A549 (cell line): ENCODE data around the gene TRIM8. TPM values are rescaled to one million over a fixed set of nuclear protein-coding genes. Genes with fewer than 3 reads are reported as not detected.

Experiments
- ATAC-seq, 2 experiments: fragments of 200-7000 bp in 1 of 2; fragments of >200 bp in 1 of 2; cut with Nextera tagmentation in 1 of 2; cut with Tn5 transposase in 1 of 2; 3 replicates each; pipeline versions ENCODE4 v1.8.0 to v1.9.1; 2018 to 2020; ENCODE audit warnings: mild to moderate bottlenecking in 1 of 2, moderate library complexity in 1 of 2
- CTCF ChIA-PET: fragments of 300-600 bp; sonication (Branson Sonifier 250); formaldehyde crosslinking; extraction: SDS; loops from one replicate; lab custom pipeline; 2021; ENCODE audit warnings: antibody characterized with exemption, inconsistent platforms; lab: Yijun Ruan, JAX
- POLR2A ChIA-PET: fragments of 350-600 bp; formaldehyde crosslinking; extraction: SDS; loops from one replicate; lab custom pipeline; 2021; ENCODE audit warnings: antibody characterized with exemption, inconsistent platforms; lab: Yijun Ruan, JAX
- DNase-seq, 2 experiments: peaks; one replicate each; pipeline versions ENCODE4 v3.0.0 to v3.0.0-alpha.2; 2011 to 2016; ENCODE audit warnings: low read depth in 1 of 2, low spot score in 1 of 2
- FAIRE-seq: peaks from 2 replicates; lab custom pipeline; 2011; peaks lifted over from hg19 to GRCh38; lab: Jason Lieb, UNC
- H3K27ac ChIP-seq, 2 experiments: fragments of >200 bp; sonication (Bioruptor Twin); formaldehyde crosslinking; 3 replicates each; pipeline ENCODE4 v1.5.1; 2016 to 2017
- H3K4me1 ChIP-seq: fragments of >200 bp; sonication (Bioruptor Twin); formaldehyde crosslinking; 3 replicates; pipeline ENCODE4 v1.6.1; 2016
- H3K4me2 ChIP-seq: fragments of >200 bp; sonication (Bioruptor Twin); formaldehyde crosslinking; 3 replicates; pipeline ENCODE4 v1.6.1; 2016
- H3K4me3 ChIP-seq: fragments of >200 bp; sonication (Bioruptor Twin); formaldehyde crosslinking; 3 replicates; pipeline ENCODE4 v1.5.1; 2016
- H3K9me3 ChIP-seq: fragments of >200 bp; sonication (Bioruptor Twin); formaldehyde crosslinking; 3 replicates; pipeline ENCODE4 v1.6.1; 2016
- ATOH8 ChIP-seq: fragments of 250-450 bp; sonication (Bioruptor Pico); IDR thresholded peaks from 2 replicates; pipeline ENCODE4 v1.5.0; 2020; ENCODE audit warnings: low read depth, mild to moderate bottlenecking, moderate library complexity
- BHLHE40 ChIP-seq: IDR thresholded peaks from 2 replicates; pipeline ENCODE4 v1.6.1; 2012; ENCODE audit warnings: low read depth, low read length, inconsistent platforms
- CBX2 ChIP-seq: fragments of 200-600 bp; sonication (generic); IDR thresholded peaks from 2 replicates; pipeline ENCODE4 v1.6.1; 2016; ENCODE audit warnings: low read depth, mild to moderate bottlenecking, borderline replicate concordance
- CEBPB ChIP-seq, 2 experiments: fragments of >200 bp in 1 of 2; sonication (Bioruptor Twin) in 1 of 2; formaldehyde crosslinking in 1 of 2; IDR thresholded peaks; 2 replicates each; pipeline ENCODE4 v1.6.1; 2012 to 2016
- CHD2 ChIP-seq: fragments of 150-350 bp; IDR thresholded peaks from 2 replicates; pipeline ENCODE4 v1.6.1; 2014; ENCODE audit warnings: low read length; ENCODE audit not compliant: partially characterized antibody
- E2F6 ChIP-seq: IDR thresholded peaks from 2 replicates; pipeline ENCODE4 v1.6.1; 2012; ENCODE audit warnings: low read depth, borderline replicate concordance
- EHF ChIP-seq: fragments of 250-450 bp; sonication (Bioruptor Pico); IDR thresholded peaks from 2 replicates; pipeline ENCODE4 v1.5.0; 2020; ENCODE audit warnings: mild to moderate bottlenecking
- ELK1 ChIP-seq: fragments of 150-350 bp; IDR thresholded peaks from 2 replicates; pipeline ENCODE4 v1.6.1; 2014; ENCODE audit warnings: low read depth, mild to moderate bottlenecking, low read length
- EP300 ChIP-seq, 2 experiments: fragments of >200 bp; sonication (Bioruptor Twin); formaldehyde crosslinking; IDR thresholded peaks; 2 replicates in 1 of 2; 3 replicates in 1 of 2; pipeline ENCODE4 v1.6.1; 2016 to 2017
- ESRRA ChIP-seq: fragments of 150-350 bp; IDR thresholded peaks from 2 replicates; pipeline ENCODE4 v1.6.1; 2014; ENCODE audit warnings: mild to moderate bottlenecking, low read length, borderline replicate concordance
- FOXS1 ChIP-seq: fragments of 250-450 bp; sonication (Bioruptor Pico); IDR thresholded peaks from 2 replicates; pipeline ENCODE4 v1.5.0; 2020; ENCODE audit warnings: mild to moderate bottlenecking, moderate library complexity
- GATA3 ChIP-seq: IDR thresholded peaks from 2 replicates; pipeline ENCODE4 v1.6.1; 2012; ENCODE audit warnings: borderline replicate concordance
- HES2 ChIP-seq: fragments of >200 bp; sonication (Bioruptor Twin); formaldehyde crosslinking; IDR thresholded peaks from 2 replicates; pipeline ENCODE4 v1.6.1; 2016
- HOXB5 ChIP-seq: fragments of 250-450 bp; sonication (Bioruptor Pico); IDR thresholded peaks from 2 replicates; pipeline ENCODE4 v1.5.0; 2020; ENCODE audit warnings: mild to moderate bottlenecking, moderate library complexity
- JUN ChIP-seq, 2 experiments: fragments of >200 bp; sonication (Bioruptor Twin); formaldehyde crosslinking; IDR thresholded peaks; 2 replicates in 1 of 2; 3 replicates in 1 of 2; pipeline ENCODE4 v1.6.1; 2016 to 2017
- KDM5A ChIP-seq: fragments of 200-600 bp; sonication (generic); IDR thresholded peaks from 2 replicates; pipeline ENCODE4 v1.6.1; 2016; ENCODE audit warnings: antibody characterized with exemption, mild to moderate bottlenecking
- MAFK ChIP-seq: fragments of 450-650 bp; IDR thresholded peaks from 2 replicates; pipeline ENCODE4 v1.6.1; 2014; ENCODE audit not compliant: partially characterized antibody
- MAX ChIP-seq: IDR thresholded peaks from 2 replicates; pipeline ENCODE4 v1.6.1; 2012
- MAZ ChIP-seq: fragments of 150-350 bp; IDR thresholded peaks from 2 replicates; pipeline ENCODE4 v1.6.1; 2014; ENCODE audit warnings: antibody characterized with exemption, low read depth, low read length, borderline replicate concordance
- MYC ChIP-seq: IDR thresholded peaks from 2 replicates; pipeline ENCODE4 v1.6.1; 2012; ENCODE audit warnings: mild to moderate bottlenecking, inconsistent platforms, low read length, improper control_type of control experiment, borderline replicate concordance
- RCOR1 ChIP-seq: fragments of 150-350 bp; IDR thresholded peaks from 2 replicates; pipeline ENCODE4 v1.6.1; 2014; ENCODE audit warnings: antibody characterized with exemption, low read length, low read depth
- RFX5 ChIP-seq: fragments of 450-650 bp; IDR thresholded peaks from 2 replicates; pipeline ENCODE4 v1.7.1; 2014; ENCODE audit warnings: antibody characterized with exemption, mild to moderate bottlenecking, moderate library complexity
- SMC3 ChIP-seq: fragments of >200 bp; sonication (Bioruptor Twin); formaldehyde crosslinking; IDR thresholded peaks from 3 replicates; pipeline ENCODE4 v1.6.1; 2018; ENCODE audit warnings: inconsistent platforms
- SREBF2 ChIP-seq: fragments of 450-650 bp; IDR thresholded peaks from 2 replicates; pipeline ENCODE4 v1.6.1; 2014; ENCODE audit warnings: mild to moderate bottlenecking, moderate library complexity
- TFCP2L1 ChIP-seq: fragments of 250-450 bp; sonication (Bioruptor Pico); IDR thresholded peaks from 2 replicates; pipeline ENCODE4 v1.5.0; 2021; ENCODE audit warnings: mild to moderate bottlenecking
- ZFP36 ChIP-seq: fragments of 450-650 bp; IDR thresholded peaks from 2 replicates; pipeline ENCODE4 v1.6.1; 2014; ENCODE audit warnings: borderline replicate concordance; ENCODE audit not compliant: partially characterized antibody
- ZNF302 ChIP-seq: fragments of 250-450 bp; sonication (Bioruptor Pico); IDR thresholded peaks from 2 replicates; pipeline ENCODE4 v1.9.0; 2021; ENCODE audit warnings: inconsistent platforms, mild to moderate bottlenecking, moderate library complexity
- WGBS: methylation state at CpG from one replicate; pipeline ENCODE4 v1.1.6; 2017; ENCODE audit errors: missing lambda C conversion rate; 5-methylcytosine and 5-hydroxymethylcytosine counted together
- polyA plus RNA-seq, 4 experiments: library from polyadenylated mRNA; depleted of rRNA in 3 of 4; stranded (reverse); fragments of >200 nt; fragmentation: RNase III in 1 of 4; extraction: RNeasy Plus Mini Kit Qiagen cat#74134 plus additional on column Dnase treatment in 1 of 4; gene quantifications; 2 replicates in 3 of 4; 3 replicates in 1 of 4; pipeline ENCODE4 v1.2.3, GENCODE V29; 2011 to 2017

The TRIM8 gene
- polyA plus RNA-seq, 2 of the 4 experiments (the other 2 are of a cell fraction) = 22.8 to 32.5 TPM

- no peaks in the 10 kb centered on the region for H3K9me3 ChIP-seq
- ChIA-PET CTCF (interaction anchor here (0.9 to 1.5 kb wide), 2 partner anchors 12 to 176 kb away, joined by 3 read pairs; no protein-coding TSS in a partner anchor), POLR2A (no interaction called here)
- no peak overlapping the region for H3K27ac ChIP-seq
- TF ChIP-seq JUN (IDR thresholded peaks at IDR 0.05) = no peak
- TF ChIP-seq KDM5A = no peak
- TF ChIP-seq ESRRA = no peak
- TF ChIP-seq CHD2 = no peak
- no peak for TF ChIP-seq ELK1
- no peak for TF ChIP-seq EP300 (IDR thresholded peaks at IDR 0.05)
- TF ChIP-seq RFX5 = no peak
- TF ChIP-seq MAZ = no peak
- TF ChIP-seq FOXS1 (CRISPR knock-in tag) = no peak
- TF ChIP-seq ZNF302 (CRISPR knock-in tag) = no peak
- no peak for TF ChIP-seq CEBPB (IDR thresholded peaks at IDR 0.05)
- TF ChIP-seq, all 56 proteins: peak for 0
- no peak for DNase-seq
- FAIRE-seq = no peak
- 84% methylated on average over 2 of the region's 2 CpGs for WGBS
- H3K4me3 ChIP-seq = no peak overlapping the region
- no peak for ATAC-seq
- H3K4me1 ChIP-seq = 0 out of 3 replicates have a peak, but pooled peaks cover 6% of the 10 kb centered on the region
- no peak overlapping the region for H3K4me2 ChIP-seq
These were observed 54.6 kb downstream of the TRIM8 start for GRCh38 chr10:102698894-102699293.

- CTCF ChIA-PET = interaction anchor here (0.6 to 1.6 kb wide), 4 partner anchors 10 to 452 kb away, joined by 3 to 4 read pairs (median 3); no protein-coding TSS in a partner anchor
- FAIRE-seq (no peak), ATAC-seq (no peak), DNase-seq (no peak)
- no peak overlapping the region for H3K4me3 ChIP-seq
- H3K9me3 ChIP-seq = no peaks in the 10 kb centered on the region
- H3K27ac ChIP-seq = no peak overlapping the region
- H3K4me1 ChIP-seq = peaks cover 20% of the 10 kb centered on the region
- 89% methylated on average over 3 of the region's 3 CpGs for WGBS
- TF ChIP-seq BHLHE40 = no peak
- TF ChIP-seq EHF (CRISPR knock-in tag) = no peak
- no peak for TF ChIP-seq MAFK
- H3K4me2 ChIP-seq = no peak overlapping the region
- POLR2A ChIA-PET = interaction anchor here (1.5 kb wide), 1 partner anchor 13 kb away, joined by 3 read pairs; the partner anchor contains the start of genes ARL3 and SFXN2
These were observed 57.0 kb downstream of the TRIM8 start for GRCh38 chr10:102701272-102701671.

GRCh38 chr10:102701796-102702195 lies 57.5 kb downstream of the TRIM8 start:
- peaks cover 20% of the 10 kb centered on the region for H3K4me1 ChIP-seq
- ATAC-seq = no peak
- no peak for FAIRE-seq
- CTCF ChIA-PET = interaction anchor here (1.6 kb wide), 1 partner anchor 9 kb away, joined by 4 read pairs; no protein-coding TSS in a partner anchor
- H3K9me3 ChIP-seq = no peaks in the 10 kb centered on the region
- 92% methylated on average over 3 of the region's 3 CpGs for WGBS
- POLR2A ChIA-PET = interaction anchor here (1.5 kb wide), 1 partner anchor 12 kb away, joined by 3 read pairs; the partner anchor contains the start of genes ARL3 and SFXN2
- no peak for DNase-seq
- TF ChIP-seq ATOH8 (no peak), TFCP2L1 (CRISPR knock-in tag) (no peak), MAX (no peak), HES2 (no peak), CBX2 (no peak), ZFP36 (no peak), RCOR1 (no peak), GATA3 (no peak), E2F6 (no peak), MYC (no peak), ZNF302 (CRISPR knock-in tag) (no peak), JUN (IDR thresholded peaks at IDR 0.05) (no peak), SREBF2 (no peak), ESRRA (no peak), SMC3 (no peak), EP300 (IDR thresholded peaks at IDR 0.05) (no peak), HOXB5 (CRISPR knock-in tag) (no peak)
- H3K4me2 ChIP-seq = no peak overlapping the region
- no peak overlapping the region for H3K4me3 ChIP-seq
- no peak overlapping the region for H3K27ac ChIP-seq
